Subcutaneous abdominal adipose tissue (tissue), 5 donors: ENCODE results near the gene LAMA2.

Experiments
- H3K27ac ChIP-seq: one replicate; pipeline ENCODE4 v1.7.0; 2013; ENCODE audit warnings: low read depth, mild to moderate bottlenecking, inconsistent platforms, low read length, moderate library complexity
- H3K27me3 ChIP-seq, 5 donors: one replicate each; pipeline ENCODE4 v1.7.0; 2013; ENCODE audit warnings: low read length in 5 of 5, inconsistent platforms in 1 of 5; ENCODE audit not compliant: control insufficient read depth in 5 of 5, insufficient read depth in 4 of 5
- H3K36me3 ChIP-seq, 5 donors: one replicate each; pipeline ENCODE4 v1.7.0; 2013; ENCODE audit warnings: low read length in 5 of 5; ENCODE audit not compliant: control insufficient read depth in 5 of 5, insufficient read depth in 5 of 5
- H3K4me1 ChIP-seq, 5 donors: one replicate each; pipeline ENCODE4 v1.7.0; 2013; ENCODE audit warnings: low read length in 5 of 5, mild to moderate bottlenecking in 3 of 5, moderate library complexity in 1 of 5; ENCODE audit not compliant: control insufficient read depth in 5 of 5, insufficient read depth in 5 of 5
- H3K4me3 ChIP-seq, 5 donors: one replicate each; pipeline ENCODE4 v1.7.0; 2013; ENCODE audit warnings: low read length in 5 of 5, low read depth in 1 of 5
- H3K9ac ChIP-seq, 5 donors: one replicate each; pipeline ENCODE4 v1.7.0; 2013; ENCODE audit warnings: low read length in 5 of 5, mild to moderate bottlenecking in 4 of 5, moderate library complexity in 3 of 5
- H3K9me3 ChIP-seq, 5 donors: one replicate each; pipeline ENCODE4 v1.7.0; 2013; ENCODE audit warnings: low read length in 5 of 5; ENCODE audit not compliant: control insufficient read depth in 5 of 5
- donor health status: healthy.
- donor health status: healthy.
- donor health status: healthy.
- donor health status: healthy.
- donor health status: healthy.

Gene LAMA2

DNA sequence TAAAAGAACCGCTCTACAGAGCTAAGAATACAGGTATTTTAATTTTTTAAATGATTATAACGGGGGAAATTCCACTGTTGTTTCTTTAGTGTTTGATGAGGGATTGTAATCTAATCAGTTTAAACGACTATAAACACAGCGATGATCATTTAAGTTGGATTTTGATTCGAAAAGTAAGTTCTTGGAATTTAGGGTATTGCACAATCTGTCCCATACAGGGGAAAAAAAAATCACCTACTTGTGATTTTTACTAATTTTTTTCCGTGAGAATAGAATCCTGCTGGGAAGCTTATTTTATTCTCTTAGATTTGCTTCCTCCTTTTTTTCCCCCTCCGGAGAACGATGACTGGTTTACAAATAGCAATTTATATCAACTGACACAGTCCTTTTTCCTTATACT is 108.0 kb downstream of the LAMA2 start:
- Histone ChIP-seq H3K9me3 (no peaks in the 10 kb centered on the region), H3K4me3 (no peak overlapping the region), H3K36me3 (no peaks in the 10 kb centered on the region), H3K27me3 (no peaks in the 10 kb centered on the region), H3K9ac (no peak overlapping the region), H3K4me1 (no peaks in the 10 kb centered on the region), H3K27ac (no peak overlapping the region)

DNA sequence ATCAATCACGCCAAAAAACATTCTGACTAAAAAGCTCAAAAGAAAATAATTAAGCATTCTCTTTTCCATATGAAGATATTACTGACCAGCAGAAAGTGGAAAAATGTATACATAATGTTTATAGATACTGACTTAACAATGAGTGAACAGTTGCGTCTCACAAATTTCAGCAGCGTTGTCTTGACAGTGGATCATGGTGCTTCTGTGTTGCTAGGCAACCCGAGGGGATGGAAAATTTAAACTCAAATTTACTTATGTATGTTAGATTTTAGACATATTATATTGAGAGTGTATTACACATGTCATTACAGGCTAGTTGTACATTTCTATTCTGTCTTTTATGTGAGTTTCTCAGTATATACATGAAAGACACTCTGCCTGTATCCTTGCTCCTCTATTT is 110.2 kb downstream of the LAMA2 start:
- H3K9ac ChIP-seq, result no peak overlapping the region
- no peaks in the 10 kb centered on the region for H3K9me3 ChIP-seq
- no peaks in the 10 kb centered on the region for H3K27me3 ChIP-seq
- no peak overlapping the region for H3K4me3 ChIP-seq
- no peaks in the 10 kb centered on the region for H3K4me1 ChIP-seq
- no peaks in the 10 kb centered on the region for H3K36me3 ChIP-seq
- no peak overlapping the region for H3K27ac ChIP-seq

DNA sequence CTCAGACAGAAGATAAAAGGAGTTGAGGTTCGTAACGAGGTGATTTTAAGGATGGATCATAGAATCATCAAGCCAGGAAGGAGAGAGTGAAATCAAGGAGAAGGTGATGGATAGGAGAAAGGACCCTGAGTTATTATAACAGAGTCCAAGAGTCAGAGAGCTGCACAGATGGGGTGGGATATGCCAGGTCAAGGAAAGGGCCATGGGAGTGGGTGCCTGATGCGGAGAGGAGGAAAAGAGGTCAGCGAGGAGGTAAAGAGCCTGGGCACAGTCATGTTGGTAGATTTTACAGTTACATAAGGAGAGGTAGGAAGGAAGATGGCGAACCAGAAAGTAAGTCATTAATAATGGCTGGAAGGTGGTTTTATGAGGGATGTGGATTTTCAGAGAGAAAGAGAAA is 114.9 kb downstream of the LAMA2 start:
- Histone ChIP-seq H3K9me3 (no peaks in the 10 kb centered on the region), H3K36me3 (no peaks in the 10 kb centered on the region), H3K27me3 (no peaks in the 10 kb centered on the region), H3K4me1 (no peaks in the 10 kb centered on the region), H3K9ac (no peak overlapping the region), H3K4me3 (no peak overlapping the region), H3K27ac (no peak overlapping the region)

DNA sequence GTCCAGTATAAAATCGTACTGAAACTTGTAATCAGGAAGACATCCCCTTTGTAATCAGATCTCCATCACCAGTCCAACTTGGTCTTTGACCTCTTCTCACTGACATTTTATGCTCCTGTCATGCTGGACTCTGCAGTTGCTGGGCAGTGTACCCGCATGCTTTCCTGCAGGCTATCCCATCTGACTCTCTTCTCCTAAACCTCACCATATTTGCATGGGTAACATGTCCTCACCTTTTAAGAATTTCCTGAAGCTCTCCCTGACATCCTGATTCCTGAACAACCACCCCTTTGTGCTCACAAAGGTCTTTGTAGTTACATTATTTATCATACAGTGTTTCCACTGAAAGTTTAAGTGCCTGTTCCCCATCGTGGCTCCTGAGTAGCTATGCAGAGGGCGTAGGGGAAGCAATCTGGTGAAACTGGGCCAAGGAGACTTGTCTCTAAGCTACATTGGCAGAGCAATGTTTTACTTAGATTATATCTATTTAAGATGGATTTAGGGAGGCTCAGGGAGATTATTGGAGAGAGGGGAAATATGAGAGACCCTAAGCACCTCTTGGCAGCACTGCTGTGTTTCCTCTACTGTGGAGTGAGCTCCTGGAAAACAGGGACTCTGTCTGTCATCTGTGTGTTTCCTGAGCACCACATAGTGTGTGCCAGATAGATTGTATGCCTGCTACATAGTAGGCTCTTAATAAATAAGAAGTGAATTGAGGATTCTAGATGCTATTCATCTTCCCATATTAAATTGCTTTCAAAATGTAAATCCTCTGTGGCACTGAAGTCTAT is 124.0 kb downstream of the LAMA2 start:
- no peaks in the 10 kb centered on the region for H3K27me3 ChIP-seq
- H3K27ac ChIP-seq, result no peak overlapping the region
- no peak overlapping the region for H3K9ac ChIP-seq
- peaks cover 0 to 2% (median 0%) of the 10 kb centered on the region in 5 donors for H3K4me1 ChIP-seq
- no peaks in the 10 kb centered on the region for H3K9me3 ChIP-seq
- H3K4me3 ChIP-seq, result no peak overlapping the region
- no peaks in the 10 kb centered on the region for H3K36me3 ChIP-seq

DNA sequence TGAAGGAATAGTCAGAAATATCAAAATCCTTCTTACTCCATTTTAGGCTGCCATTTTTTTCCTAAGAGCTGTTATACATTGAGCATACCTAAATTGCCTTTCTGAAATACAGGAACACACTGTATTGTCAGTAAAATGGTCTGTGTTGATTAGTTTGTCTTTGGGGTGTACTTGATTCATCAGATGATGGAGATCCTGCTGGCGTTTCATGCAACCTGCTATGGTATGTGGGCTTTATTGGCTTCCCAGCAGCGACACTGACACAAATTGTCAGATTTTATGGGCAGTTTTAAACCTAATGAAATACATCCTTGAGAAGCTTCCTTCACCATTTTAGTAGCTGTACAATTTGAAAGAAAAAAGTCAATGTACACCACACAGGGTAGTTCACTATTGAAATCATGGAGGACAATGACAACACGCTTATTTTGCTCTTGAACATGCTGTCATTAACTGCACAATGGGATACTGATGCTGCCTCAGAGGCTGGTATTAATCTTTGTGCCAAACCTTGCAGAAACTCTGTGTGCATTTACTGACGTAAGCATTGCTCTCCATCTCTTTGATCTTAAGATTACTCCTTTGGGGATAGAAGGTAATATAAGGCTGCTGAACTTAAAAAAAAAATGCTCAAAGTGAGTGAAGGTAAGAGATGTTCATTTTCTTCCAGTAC is 124.9 kb downstream of the LAMA2 start:
- H3K27ac ChIP-seq, result no peak overlapping the region
- no peak overlapping the region for H3K9ac ChIP-seq
- H3K4me1 ChIP-seq, result peaks cover 0 to 2% (median 0%) of the 10 kb centered on the region in 5 donors
- H3K9me3 ChIP-seq, result no peaks in the 10 kb centered on the region
- H3K4me3 ChIP-seq, result no peak overlapping the region
- no peaks in the 10 kb centered on the region for H3K36me3 ChIP-seq
- H3K27me3 ChIP-seq, result no peaks in the 10 kb centered on the region

DNA sequence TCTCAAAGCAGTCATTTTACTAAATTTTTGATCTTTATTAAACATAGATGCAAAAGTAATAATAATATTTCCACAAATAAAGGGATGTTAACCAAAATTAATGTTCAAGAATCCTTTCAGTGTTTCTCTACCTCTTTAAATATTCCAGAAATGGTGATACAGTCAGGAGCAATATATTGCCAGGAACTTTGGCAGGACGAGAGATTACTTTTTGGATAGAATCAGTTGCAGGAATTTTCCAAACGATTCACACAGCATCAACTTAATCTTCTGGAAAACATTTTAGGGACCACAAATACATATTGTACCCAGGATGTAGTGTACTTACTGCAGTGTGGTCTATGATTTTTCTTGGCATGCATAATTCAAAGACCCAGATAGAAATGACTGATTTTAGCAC is 125.7 kb downstream of the LAMA2 start:
- Histone ChIP-seq H3K9ac (no peak overlapping the region), H3K4me1 (peaks cover 0 to 2% (median 0%) of the 10 kb centered on the region in 5 donors), H3K27me3 (no peaks in the 10 kb centered on the region), H3K36me3 (no peaks in the 10 kb centered on the region), H3K27ac (no peak overlapping the region), H3K4me3 (no peak overlapping the region), H3K9me3 (no peaks in the 10 kb centered on the region)

DNA sequence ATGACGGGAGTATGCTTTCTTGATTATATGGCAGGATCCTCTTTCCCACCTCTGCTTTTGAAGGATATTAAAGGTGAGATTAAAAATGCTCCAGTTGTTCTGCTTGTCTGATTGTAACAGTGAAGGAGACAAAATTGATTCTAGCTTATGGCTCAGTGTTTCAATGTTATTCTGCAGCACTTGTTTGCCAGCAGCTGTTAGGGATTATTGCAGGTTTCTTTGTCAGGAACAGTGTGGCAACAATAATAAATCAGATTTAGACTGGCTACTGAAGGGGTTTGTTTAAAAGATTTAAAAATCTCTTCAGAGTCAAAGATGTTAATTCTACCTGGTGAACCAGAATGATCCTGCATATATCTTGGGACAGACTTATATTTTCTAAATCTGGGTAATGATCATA is 126.9 kb downstream of the LAMA2 start:
- no peaks in the 10 kb centered on the region for H3K9me3 ChIP-seq
- H3K4me1 ChIP-seq, result peaks cover 0 to 2% (median 0%) of the 10 kb centered on the region in 5 donors
- no peak overlapping the region for H3K4me3 ChIP-seq
- H3K9ac ChIP-seq, result no peak overlapping the region
- H3K36me3 ChIP-seq, result no peaks in the 10 kb centered on the region
- no peaks in the 10 kb centered on the region for H3K27me3 ChIP-seq
- no peak overlapping the region for H3K27ac ChIP-seq

DNA sequence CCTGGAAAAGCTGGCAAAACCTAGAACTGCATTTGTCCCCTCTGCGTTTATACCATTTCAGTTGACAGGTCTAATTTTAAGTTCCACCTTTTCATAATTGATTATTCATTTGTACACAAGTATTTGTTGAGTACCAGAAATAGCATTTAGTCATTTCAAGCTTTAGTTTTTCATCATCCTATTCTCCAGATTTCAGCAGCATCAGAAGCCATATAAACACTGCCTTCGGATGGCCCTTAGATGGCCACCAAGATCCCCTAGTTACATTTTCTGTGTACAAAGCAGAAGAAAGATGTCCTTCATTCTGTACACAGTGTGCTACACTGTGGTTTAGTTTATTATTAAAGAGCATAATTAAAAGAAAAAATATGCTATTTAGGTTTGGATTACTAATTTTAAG is 131.4 kb downstream of the LAMA2 start:
- Histone ChIP-seq H3K4me3 (no peak overlapping the region), H3K27me3 (no peaks in the 10 kb centered on the region), H3K4me1 (peaks cover 0 to 2% (median 0%) of the 10 kb centered on the region in 5 donors), H3K36me3 (no peaks in the 10 kb centered on the region), H3K9ac (no peak overlapping the region), H3K9me3 (peaks cover 0 to 4% (median 0%) of the 10 kb centered on the region in 5 donors), H3K27ac (no peak overlapping the region)

DNA sequence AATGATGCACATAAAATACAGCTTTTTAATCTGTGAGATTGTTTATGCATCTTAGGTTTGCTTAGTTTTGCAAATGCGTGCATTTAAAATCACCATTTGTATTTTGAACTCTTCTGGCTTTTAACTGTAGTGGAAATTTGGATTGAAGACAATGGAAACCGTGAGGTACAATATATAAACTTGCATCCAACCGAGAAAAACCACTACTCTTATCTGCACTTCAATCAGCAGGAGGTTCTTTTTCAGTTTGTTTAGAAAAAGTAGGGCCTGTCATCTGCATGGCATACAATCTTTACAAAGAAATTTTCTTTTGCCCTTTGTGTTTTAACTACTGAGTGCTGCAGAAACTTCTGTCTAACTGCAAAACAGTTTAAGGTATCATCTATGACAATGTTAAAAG is 132.8 kb downstream of the LAMA2 start:
- peaks cover 0 to 4% (median 0%) of the 10 kb centered on the region in 5 donors for H3K9me3 ChIP-seq
- no peaks in the 10 kb centered on the region for H3K27me3 ChIP-seq
- H3K36me3 ChIP-seq, result no peaks in the 10 kb centered on the region
- no peak overlapping the region for H3K27ac ChIP-seq
- no peaks in the 10 kb centered on the region for H3K4me1 ChIP-seq
- no peak overlapping the region for H3K9ac ChIP-seq
- H3K4me3 ChIP-seq, result no peak overlapping the region

DNA sequence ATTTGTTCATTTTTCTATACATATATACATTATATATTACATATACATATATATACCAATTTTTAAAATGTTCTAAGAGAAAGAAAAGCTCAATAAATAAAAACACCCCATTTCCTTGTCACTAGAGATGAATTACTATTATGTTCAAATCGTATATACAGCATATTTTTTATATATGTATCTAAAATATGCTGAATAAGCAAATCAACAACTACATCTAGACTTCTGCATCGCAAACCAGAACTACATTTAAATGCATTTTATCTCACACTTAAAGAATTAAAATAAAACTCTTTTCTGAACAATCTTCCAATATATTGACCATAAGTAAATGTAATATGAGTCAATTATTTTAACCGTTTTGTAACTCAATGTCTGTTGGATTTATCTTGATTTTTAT is 133.9 kb downstream of the LAMA2 start:
- no peak overlapping the region for H3K4me3 ChIP-seq
- no peak overlapping the region for H3K9ac ChIP-seq
- no peak overlapping the region for H3K27ac ChIP-seq
- no peaks in the 10 kb centered on the region for H3K4me1 ChIP-seq
- no peaks in the 10 kb centered on the region for H3K36me3 ChIP-seq
- H3K27me3 ChIP-seq, result no peaks in the 10 kb centered on the region
- peaks cover 0 to 4% (median 0%) of the 10 kb centered on the region in 5 donors for H3K9me3 ChIP-seq
